A673 (cell line): Measurements from ENCODE around the gene DRD1. TPM values are rescaled to one million over a fixed set of nuclear protein-coding genes. Genes with fewer than 3 reads are reported as not detected.

Source experiments
- BruUV-seq: library from RNA; stranded (reverse); fragments of 400-500 nt; replicated peaks from 2 replicates; lab custom pipeline; 2021; lab: Mats Ljungman, UMichigan
- CTCF ChIA-PET: fragments of 300-600 bp; sonication (Branson Sonifier 250); formaldehyde crosslinking; loops from one replicate; lab custom pipeline; 2022; ENCODE audit warnings: antibody characterized with exemption; lab: Charles Lee
- POLR2A ChIA-PET: fragments of 300-600 bp; sonication (Branson Sonifier 250); formaldehyde crosslinking; loops from one replicate; lab custom pipeline; 2022; ENCODE audit warnings: antibody characterized with exemption; ENCODE audit not compliant: low non-redundant PET; lab: Charles Lee
- DNase-seq: peaks from one replicate; pipeline ENCODE4 v3.0.0-alpha.2; 2015; ENCODE audit warnings: low spot score
- H3K27ac ChIP-seq: fragments of 200-600 bp; sonication (generic); 2 replicates; pipeline ENCODE4 v1.5.1; 2016; ENCODE audit warnings: mixed run types, low read depth, mild to moderate bottlenecking, mixed read lengths, antibody characterized with exemption, low read length; ENCODE audit not compliant: poor library complexity, severe bottlenecking
- H3K27me3 ChIP-seq: fragments of 200-600 bp; sonication (generic); replicated peaks from 2 replicates; pipeline ENCODE4 v1.6.1; 2017; ENCODE audit warnings: mixed run types, low read depth, mild to moderate bottlenecking, mixed read lengths, antibody characterized with exemption, low read length; ENCODE audit not compliant: insufficient read depth, poor library complexity
- H3K36me3 ChIP-seq: fragments of 200-600 bp; sonication (generic); 2 replicates; pipeline ENCODE4 v1.6.1; 2016; ENCODE audit warnings: mixed run types, mild to moderate bottlenecking, mixed read lengths, antibody characterized with exemption, low read length; ENCODE audit not compliant: insufficient read depth, poor library complexity, severe bottlenecking
- H3K4me1 ChIP-seq: fragments of 200-600 bp; sonication (generic); 2 replicates; pipeline ENCODE4 v1.6.1; 2017; ENCODE audit warnings: mixed run types, mild to moderate bottlenecking, mixed read lengths, antibody characterized with exemption, low read length; ENCODE audit not compliant: insufficient read depth, poor library complexity, severe bottlenecking
- H3K4me3 ChIP-seq: fragments of 200-600 bp; sonication (generic); 2 replicates; pipeline ENCODE4 v1.5.1; 2016; ENCODE audit warnings: low read depth, mixed run types, mild to moderate bottlenecking, mixed read lengths, low read length; ENCODE audit not compliant: poor library complexity, severe bottlenecking
- H3K9me3 ChIP-seq: fragments of 200-600 bp; sonication (generic); 2 replicates; pipeline ENCODE4 v1.6.1; 2016; ENCODE audit warnings: mixed run types, low read depth, mild to moderate bottlenecking, mixed read lengths, antibody characterized with exemption, low read length; ENCODE audit not compliant: poor library complexity, severe bottlenecking
- EZH2 ChIP-seq: fragments of 200-600 bp; sonication (generic); IDR thresholded peaks from 2 replicates; pipeline ENCODE4 v1.6.1; 2017; ENCODE audit warnings: borderline replicate concordance, low read depth, mild to moderate bottlenecking, mixed read lengths, antibody characterized with exemption, low read length; ENCODE audit not compliant: poor library complexity, severe bottlenecking
- intact Hi-C: fragments of 100-400 bp; cut with micrococcal nuclease; formaldehyde crosslinking; loops from one replicate; pipeline ENCODE4 v1.10.0; 2022; ENCODE audit not compliant: unreplicated experiment
- total RNA-seq: library from RNA; stranded (reverse); gene quantifications from 2 replicates; pipeline ENCODE4 v1.2.3, GENCODE V29; 2021
- TF ChIP-seq, protein P1 (sequence below): fragments of 300-800, 200-600 bp; sonication (generic); conservative IDR thresholded peaks from 2 replicates; pipeline ENCODE4 v1.5.1; 2017; ENCODE audit warnings: low read depth, mild to moderate bottlenecking, antibody characterized with exemption, low read length, moderate library complexity, mixed read lengths

Gene DRD1
- total RNA-seq, 1 experiment from 2014 or later: 0.77 TPM

DNA sequence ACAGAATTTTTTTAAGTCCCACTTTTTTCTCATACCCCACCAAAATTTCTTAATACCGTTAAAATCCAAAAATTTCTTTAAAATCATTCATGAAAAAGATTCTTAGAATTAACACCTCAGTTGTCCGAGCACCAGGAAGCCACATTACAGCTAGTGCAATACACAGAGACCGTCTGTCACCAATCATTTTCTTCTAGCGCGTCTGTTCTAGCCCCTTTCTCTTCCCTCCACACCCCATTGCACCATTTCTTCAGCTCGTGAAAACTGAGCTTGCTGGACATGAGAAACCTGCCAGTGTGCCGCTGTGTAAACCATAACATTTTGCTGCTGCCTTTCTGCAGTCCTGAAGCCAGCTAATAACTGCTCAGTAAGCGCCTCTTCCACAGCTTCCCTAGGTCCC is 39.4 kb upstream of the DRD1 start:
- Histone ChIP-seq H3K4me3 (no peak overlapping the region), H3K36me3 (peaks cover 11% of the 10 kb centered on the region), H3K9me3 (no peaks in the 10 kb centered on the region), H3K4me1 (peaks cover 6% of the 10 kb centered on the region), H3K27ac (no peak overlapping the region), H3K27me3 (no peaks in the 10 kb centered on the region)
- ChIA-PET POLR2A (no interaction called here), CTCF (no interaction called here)
- DNase-seq: no peak
- TF ChIP-seq, protein P1, sequence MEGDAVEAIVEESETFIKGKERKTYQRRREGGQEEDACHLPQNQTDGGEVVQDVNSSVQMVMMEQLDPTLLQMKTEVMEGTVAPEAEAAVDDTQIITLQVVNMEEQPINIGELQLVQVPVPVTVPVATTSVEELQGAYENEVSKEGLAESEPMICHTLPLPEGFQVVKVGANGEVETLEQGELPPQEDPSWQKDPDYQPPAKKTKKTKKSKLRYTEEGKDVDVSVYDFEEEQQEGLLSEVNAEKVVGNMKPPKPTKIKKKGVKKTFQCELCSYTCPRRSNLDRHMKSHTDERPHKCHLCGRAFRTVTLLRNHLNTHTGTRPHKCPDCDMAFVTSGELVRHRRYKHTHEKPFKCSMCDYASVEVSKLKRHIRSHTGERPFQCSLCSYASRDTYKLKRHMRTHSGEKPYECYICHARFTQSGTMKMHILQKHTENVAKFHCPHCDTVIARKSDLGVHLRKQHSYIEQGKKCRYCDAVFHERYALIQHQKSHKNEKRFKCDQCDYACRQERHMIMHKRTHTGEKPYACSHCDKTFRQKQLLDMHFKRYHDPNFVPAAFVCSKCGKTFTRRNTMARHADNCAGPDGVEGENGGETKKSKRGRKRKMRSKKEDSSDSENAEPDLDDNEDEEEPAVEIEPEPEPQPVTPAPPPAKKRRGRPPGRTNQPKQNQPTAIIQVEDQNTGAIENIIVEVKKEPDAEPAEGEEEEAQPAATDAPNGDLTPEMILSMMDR: no peak
- no peak for TF ChIP-seq EZH2
- intact Hi-C loops: no loop called here
- no TSS peak for BruUV-seq

DNA sequence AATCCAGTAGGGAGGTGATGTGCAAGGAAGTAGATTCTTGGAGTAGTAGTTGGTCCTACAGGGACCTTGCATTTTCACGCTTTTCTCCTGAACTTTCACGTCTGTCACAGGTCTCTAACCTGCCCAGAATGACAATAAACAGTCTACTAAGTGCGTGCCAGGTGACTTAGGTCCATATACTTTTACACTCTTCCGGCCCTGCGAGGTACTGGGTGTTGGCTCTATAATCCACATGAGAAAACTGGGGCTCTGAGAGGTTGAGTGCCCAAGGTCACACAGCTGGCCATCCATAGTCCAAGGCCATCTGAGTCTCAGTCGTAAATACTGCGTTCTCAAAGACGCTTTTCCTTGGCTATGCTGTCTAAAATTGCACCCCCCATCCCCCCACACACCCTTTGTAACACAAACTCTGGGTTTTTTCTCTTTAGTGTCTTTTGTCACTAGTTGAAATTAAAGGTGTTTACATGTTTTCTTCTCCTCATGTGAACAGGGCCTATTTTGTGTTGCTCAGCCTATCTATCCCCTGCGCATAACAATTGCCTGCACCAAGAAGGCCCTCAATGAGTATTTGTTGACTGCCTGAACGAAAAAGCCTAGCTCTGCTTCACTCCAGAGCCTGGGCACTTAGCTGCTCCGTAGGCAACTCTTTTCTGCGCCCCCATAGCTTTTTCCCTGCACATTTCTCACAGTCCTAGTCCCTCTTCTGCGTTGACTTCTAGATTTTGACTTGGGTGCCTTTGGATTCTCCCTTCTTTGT is 35.3 kb upstream of the DRD1 start:
- H3K9me3 ChIP-seq: no peaks in the 10 kb centered on the region

DNA sequence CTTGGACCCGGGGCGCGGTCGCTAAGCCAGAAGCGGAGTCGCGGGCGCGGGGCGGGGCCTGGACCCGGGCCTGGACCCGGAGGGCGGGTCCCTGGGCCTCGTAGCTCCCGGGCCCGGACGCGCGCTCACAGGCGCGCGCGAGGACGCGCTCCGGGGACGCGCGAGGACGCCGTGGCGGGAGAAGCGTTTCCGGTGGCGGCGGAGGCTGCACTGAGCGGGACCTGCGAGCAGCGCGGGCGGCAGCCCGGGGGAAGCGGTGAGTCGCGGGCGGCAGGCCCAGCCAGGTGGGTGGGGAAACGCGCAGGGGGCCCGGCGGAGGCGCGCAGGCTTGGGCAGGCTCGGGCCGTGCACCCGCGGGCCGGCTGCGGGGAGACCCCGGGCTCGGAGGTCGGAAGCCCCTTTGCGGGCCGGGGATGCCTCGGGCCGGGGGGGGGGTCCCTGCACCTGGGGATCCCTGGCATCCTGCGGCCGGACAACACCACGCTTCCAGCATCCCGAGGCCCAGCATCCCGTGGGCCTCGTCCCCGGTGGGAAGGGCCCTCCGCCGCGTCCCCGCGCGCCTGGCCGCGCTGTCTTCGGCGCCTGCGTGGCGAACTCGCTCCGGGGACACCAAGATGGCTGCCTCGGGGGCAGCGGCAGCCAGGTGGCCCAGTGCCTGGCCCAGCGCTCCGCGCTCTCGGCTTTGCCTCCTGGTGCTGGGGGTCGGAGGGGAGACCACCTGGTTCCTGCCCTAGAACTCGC is 34.6 kb upstream of the DRD1 start, which contains the start of gene SFXN1:
Gene SFXN1, plus strand, starts transcription at position 177 of the 741 bp plus-strand sequence. CDS start 13,544 bp downstream, outside the sequence.
- peak within 1 kb of the TSS; percentile 92 for H3K4me3 ChIP-seq
- peak; percentile 80 for DNase-seq
- no peaks in the 10 kb centered on the region for H3K9me3 ChIP-seq
- no TSS peak for BruUV-seq
- peaks cover 11% of the 10 kb centered on the region for H3K4me1 ChIP-seq
- intact Hi-C loops: no loop called here
- POLR2A ChIA-PET: interaction anchor here (0.6 to 1.0 kb wide), 2 partner anchors 14 to 134 kb away, joined by 3 read pairs; no protein-coding TSS in a partner anchor
- peak within 1 kb of the TSS; percentile 79 for H3K27ac ChIP-seq
- CTCF ChIA-PET: interaction anchor here (0.9 kb wide), 1 partner anchor 14 kb away, joined by 5 read pairs; no protein-coding TSS in a partner anchor
- H3K36me3 ChIP-seq: peaks cover 11% of the 10 kb centered on the region
- peaks cover 20% of the 10 kb centered on the region for H3K27me3 ChIP-seq
- no peak for TF ChIP-seq EZH2
- TF ChIP-seq, protein P1: no peak

More for the DNA sequence above, 35.3 kb upstream of the DRD1 start:
- POLR2A ChIA-PET: interaction anchor here (0.6 kb wide), 1 partner anchor 135 kb away, joined by 3 read pairs; no protein-coding TSS in a partner anchor
- no peak for DNase-seq
- Histone ChIP-seq H3K27ac (peak overlapping the region; percentile 79), H3K4me3 (peak overlapping the region; percentile 92), H3K36me3 (peaks cover 11% of the 10 kb centered on the region), H3K27me3 (peaks cover 18% of the 10 kb centered on the region), H3K4me1 (peaks cover 11% of the 10 kb centered on the region)
- CTCF ChIA-PET: no interaction called here
- no peak for TF ChIP-seq EZH2
- TF ChIP-seq, protein P1: no peak
- TSS peak; percentile 33 for BruUV-seq
- intact Hi-C loops: no loop called here
